Raji (cell line): ENCODE data around the gene MPPED2.

Experiments
- POLR2A ChIP-seq: IDR thresholded peaks from 2 replicates; pipeline ENCODE4 v1.6.1; 2011; ENCODE audit warnings: low read depth, low read length, control low read depth; ENCODE audit not compliant: insufficient read depth

The MPPED2 gene

DNA sequence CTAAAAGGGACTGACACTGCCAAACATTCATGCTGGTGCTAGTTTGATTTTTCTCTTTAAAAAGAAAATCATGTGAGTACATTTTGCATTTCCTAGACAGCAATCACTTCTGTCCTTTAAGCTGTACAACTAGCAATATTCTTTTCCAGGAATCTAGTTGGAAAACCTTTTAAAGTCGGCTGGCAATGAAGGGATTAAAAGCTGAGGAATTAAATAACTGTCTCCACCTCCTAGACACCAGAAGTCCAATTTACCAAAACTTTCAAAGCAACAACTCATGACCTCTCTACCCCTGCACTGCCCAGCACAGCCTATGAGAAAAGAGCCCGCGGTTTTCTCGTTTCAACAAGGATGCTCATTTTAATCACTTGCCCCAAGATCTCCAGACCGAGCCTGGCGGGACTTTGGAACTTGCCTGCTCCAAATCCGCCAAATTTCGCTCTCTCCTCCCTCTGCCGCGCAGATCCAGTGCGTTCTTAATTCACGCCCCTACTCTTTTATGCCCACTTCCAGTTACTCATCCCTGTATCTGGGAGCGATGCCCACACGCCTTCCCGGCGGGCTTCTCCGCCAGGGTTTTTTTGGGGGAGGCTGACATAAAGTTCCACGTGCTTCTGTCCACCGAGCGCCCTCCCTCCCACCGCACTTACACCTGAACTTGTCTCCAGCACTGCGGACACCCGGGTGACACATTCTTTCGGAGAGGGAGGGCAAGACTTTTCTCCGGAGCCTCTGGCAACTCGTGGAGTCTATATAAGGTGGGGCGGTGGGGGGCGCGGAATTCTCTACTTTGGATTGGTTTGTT, 2.5 kb downstream of the MPPED2 start:
- TF ChIP-seq POLR2A = no peak

DNA sequence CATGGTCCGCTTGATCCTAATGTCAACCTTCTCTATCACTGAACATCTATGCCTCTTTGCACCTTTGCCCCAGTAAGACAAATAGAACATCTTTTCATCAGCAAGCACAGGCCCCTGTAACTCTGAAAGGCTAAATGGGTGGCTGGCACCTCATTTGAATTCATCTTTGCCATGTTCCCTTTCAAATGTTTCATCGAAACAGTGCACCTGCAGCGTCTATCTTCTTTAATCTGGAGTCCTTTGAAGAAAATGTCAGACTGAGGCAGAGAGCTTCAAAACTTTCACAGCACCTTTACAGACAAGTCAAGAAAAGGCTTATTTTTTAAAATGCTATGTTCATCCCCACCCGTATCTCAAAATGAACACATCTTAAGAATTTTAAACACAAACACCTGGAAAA, 3.4 kb downstream of the MPPED2 start:
- no peak for TF ChIP-seq POLR2A

DNA sequence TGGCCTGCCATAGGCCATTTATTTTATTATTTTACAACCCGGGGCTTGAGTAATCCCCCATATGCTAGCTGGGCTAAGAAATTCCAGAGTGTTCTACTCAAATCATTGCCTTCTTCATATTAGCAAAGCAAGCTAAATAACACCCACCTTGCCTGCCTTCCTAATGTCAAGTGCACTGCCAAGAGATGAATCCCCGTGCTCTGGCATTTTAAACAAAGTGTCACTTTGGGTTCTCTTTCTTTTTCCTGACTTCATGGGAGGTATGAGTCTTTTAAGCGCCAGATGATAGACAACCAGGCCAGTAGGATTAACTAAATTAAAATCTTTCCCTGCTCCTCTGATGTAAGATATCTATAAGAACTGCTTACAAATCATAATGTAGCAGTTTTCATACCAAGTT, 4.5 kb downstream of the MPPED2 start:
- TF ChIP-seq POLR2A = no peak

DNA sequence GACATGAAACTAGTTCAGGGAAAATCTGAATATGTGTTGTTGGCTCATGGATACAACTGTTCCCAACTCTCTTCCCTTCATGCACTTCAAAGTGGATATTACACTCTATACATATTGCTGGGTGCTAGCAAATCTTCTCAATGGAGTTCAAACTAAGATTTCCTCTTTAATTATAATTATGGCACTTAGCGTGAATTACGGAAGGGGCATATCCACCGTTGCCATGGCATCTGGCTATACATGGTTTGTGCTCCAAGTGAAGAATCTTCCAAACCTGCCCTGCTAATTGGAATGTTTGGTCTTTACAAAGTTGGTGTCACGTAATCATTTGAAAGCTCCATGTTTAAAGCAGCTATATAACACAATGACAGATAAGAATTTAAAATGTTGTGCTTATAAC, 5.6 kb downstream of the MPPED2 start:
- no peak for TF ChIP-seq POLR2A

DNA sequence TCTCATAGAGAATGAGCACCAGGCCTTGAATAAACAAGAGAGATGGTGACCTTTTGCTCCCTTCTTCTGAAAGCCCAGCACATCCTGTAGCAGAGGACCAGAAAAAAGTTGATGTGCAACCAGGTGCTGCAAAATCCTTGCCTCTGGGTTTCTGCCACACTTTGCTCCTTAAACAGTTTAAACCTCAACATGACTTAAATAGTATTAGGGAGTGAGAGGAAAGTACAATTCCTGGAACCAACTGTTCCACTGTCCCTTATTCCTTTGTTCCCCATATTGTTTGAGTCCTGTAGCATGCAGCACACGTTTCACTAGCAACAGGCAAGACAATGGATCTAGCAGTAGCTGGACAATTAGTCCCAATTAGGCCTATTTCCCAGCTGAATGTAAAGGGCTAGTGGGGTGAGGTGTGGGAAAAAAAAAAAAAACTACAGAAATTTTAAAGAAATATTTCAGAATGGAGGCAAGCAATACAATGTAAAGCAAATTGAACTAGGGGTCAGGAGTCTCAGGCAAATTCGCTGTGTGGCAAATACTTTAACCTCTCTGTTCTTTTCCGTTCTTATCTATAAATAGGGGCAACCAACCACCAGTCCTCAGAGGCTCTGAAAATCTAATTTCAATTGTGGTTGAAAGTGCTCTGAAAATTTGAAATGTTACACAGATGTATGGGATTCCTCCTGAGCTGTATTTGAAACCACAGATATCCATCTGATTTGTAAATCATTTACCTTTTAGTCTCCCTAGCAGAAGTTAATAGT, 6.6 kb downstream of the MPPED2 start:
- TF ChIP-seq POLR2A = no peak

DNA sequence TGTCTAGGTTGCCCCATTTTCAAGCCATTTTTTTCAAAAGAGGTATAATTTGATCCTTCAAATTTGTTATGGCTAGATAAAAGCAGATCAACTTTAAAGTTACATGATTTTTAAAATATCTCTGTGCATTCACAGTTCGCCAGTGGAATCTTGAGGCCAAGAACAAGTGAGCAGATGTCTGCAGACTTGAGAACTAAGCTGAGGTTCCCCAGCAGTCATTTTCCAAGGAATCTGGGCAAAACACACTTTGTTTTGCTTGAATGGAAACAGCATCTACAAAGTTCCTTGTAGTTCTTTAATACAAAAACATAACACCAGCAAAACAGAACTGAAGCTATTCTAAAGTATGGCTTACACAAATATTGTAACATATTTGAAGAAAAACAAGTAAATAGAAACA, 7.7 kb downstream of the MPPED2 start:
- no peak for TF ChIP-seq POLR2A

DNA sequence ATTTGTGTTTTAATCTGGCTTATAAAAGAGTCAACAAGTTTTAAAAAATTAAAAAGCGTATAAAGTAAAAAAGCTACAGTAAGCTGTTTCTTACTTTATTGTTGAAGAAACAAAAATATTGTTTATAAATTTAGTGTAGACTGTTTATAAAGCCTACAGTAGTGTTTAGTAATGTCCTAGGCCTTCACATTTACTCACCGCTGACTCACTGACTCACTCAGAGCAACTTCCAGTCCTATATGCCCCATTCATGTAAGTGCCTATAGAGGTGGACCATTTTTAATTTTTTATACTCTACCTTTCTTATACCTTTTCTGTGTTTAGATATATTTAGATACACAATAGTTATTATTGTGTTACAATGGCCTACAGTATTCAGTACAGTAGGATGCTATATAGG, 12.2 kb downstream of the MPPED2 start:
- TF ChIP-seq POLR2A = no peak

DNA sequence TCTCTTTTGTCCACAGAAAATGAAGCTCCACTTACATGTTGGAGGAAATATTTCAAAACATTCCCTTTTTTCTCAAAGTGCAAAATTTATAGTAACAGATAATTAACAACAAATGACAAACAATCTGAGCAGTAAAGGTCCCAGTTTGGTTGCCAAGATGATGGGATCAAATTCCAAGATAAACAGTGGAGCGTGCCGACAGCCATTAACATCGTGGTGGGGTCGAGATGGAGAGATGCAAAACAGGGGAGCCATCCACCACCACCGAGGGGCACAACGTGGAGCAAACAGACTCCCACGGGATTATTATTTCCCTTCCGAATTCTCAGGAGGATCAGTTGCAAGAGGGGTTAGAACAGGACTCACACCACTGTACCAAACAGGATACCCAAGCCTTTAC, 17.2 kb downstream of the MPPED2 start:
- TF ChIP-seq POLR2A = no peak

DNA sequence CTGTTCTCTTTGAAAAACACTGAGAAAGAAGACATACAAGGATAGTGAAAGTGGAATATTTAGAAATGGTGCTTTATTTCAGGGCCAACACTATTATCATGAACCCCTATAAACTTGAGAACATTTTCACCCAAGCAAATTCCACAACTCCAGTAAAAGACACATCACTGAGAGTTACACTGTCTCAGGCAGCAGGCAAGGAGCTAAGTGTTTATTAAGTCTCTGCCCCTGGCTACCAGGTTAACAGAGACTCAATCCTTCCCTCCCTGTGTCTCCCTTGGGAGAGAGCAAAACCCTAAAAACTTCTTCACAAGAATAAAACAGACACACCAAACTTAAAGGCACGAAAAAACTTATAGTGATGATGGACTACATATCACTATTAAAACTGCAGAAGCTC, 18.5 kb downstream of the MPPED2 start:
- TF ChIP-seq POLR2A = no peak

DNA sequence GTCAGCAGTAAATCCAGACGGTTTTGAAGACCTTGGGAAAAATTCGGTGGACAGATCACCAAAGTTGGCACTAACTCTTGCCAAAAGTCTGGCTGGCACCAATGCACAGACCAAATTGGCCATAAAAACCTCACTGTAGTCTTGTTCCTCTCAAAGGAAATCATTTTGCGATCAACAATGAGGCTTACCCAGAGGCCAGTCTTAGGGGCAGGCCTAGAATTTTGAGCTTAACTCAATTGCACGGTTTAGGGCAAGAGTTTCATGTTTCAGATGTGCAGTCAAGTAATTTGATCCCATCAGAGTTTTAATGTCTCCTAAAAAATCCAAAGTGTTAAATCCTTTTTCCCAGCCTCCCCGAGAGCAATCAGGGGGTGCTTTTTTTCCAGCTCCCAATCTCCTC, 19.0 kb downstream of the MPPED2 start:
- no peak for TF ChIP-seq POLR2A

DNA sequence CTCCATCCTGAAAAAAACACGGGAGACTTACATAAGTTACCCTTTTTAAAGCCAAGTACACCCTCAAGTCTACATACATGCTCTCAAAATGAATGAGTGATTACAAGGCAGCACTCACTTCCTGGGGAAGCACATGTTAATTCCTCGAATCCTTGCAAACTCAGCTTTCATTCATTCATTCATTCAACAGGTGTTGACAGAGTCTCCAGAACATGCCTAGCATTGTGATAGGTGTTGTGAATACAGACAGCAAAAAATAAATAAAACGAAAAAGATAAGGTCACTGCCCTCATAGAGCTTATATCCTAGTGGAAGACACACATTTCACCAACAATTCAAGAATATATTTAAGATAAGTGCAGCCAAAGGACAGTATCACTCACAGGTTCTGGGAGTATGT, 19.7 kb downstream of the MPPED2 start:
- TF ChIP-seq POLR2A = no peak

DNA sequence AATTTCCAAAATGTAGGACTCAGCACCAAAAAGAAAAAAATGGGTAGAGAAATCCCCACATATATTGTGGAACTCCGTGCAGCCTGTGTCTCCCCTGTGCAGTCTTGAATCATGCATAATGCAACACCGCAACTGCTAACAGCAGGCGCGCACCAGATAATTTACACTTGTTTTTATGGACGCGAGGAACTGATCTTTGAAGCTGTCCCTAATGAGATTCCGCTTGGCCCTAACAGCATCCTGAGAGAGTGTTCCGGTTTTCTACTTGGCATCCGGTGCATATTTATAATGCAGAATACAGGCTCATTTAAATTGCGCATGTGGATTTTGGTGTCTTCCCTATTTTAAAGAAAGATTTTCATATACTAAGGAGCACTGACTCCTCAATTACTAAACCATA, 21.1 kb downstream of the MPPED2 start:
- no peak for TF ChIP-seq POLR2A

DNA sequence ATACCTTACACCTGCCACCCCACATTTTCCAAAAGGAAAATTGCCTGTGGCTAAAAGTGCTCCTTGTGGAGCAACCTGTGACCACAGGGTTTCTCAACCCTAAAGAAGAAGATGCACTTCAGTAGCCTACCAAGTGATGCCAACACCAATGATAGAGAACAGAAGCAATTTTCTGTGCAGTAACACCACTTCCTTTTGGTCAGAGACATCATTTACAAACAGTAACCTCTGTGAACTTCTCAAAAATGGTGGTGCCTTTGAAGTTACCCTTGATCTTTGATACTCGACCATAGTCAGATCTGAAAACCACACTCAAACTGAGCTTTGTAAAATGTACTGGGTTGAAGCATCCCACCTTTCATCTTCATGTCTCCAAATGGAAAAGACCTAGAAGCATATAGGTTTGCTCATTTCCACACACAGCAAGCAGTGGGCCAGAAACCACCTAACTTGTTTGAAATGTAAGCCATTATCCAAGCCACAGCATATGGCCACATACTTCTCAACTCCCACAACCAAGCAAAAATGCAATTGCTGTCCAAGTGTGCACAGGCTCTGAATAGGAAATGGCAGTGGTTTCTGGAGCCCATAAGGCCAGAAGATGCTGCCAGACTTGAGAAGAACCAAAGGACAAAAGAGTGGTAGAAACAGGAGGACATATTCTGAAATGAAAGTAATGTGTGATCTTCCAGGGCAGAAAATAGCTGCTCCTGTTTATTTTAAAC, 24.3 kb downstream of the MPPED2 start:
- TF ChIP-seq POLR2A = no peak

DNA sequence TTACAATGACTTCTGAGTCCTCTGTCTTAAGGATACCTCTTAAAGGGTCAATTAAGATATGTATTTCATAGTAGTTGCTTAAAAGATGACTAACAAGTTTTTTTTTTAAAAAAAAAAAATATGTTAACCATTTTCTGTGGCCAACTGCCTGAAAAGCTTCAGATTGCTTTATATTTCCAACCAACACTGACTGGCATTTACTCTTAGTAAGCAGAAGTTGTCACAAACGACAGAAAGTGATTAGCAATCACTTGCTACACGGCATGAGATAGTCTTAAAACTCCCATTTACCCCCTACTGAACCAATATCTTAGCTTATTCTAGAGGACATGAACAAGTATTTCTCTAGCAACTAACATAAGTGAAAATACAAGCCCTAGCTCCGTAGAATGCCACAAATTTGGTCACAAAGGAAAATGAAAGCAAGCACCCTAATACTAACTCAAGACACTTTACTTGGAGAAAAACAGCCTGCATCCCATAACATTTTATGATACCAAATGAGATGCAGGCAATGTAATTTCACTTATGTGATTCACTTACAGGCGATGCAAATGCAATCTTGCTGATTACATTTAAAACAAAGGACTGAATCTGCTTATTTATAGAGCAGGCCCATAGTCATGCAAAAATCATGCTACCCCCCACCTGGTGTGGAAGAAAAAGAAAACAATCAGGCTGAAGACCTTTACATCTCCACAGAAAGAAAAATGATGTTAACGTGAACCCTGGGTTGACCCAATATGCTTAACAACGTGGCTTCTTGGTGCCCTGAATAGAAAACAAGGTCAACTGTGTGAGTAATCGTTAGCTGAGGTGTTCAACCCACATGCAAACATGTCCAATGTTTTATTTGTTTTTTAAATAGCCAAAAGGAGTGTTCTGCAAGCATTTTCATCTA, 25.7 kb downstream of the MPPED2 start:
- TF ChIP-seq POLR2A = no peak

DNA sequence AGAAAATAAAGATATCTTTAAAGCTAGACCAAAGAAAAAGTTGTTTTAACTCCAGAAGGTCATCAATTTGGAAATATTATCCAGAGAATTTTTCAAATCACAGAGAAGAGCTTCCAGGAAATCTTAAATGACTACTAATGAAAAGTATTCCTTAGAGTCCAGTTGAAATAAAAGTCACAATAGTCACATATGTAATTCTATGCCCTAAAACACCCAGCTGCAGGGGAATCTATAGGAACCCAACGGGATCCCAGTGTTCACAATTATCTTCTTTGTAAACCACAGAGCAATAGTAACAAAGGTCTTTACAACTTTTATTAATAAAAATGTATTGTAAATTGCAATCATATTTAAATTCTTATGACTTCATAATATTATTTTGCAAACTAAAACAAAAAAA, 27.1 kb downstream of the MPPED2 start:
- TF ChIP-seq POLR2A = no peak
